ENCODE data around the gene POGK. TPM values are rescaled to one million over a fixed set of nuclear protein-coding genes. Genes with fewer than 3 reads are reported as not detected.

Gene POGK
- total RNA-seq, 1 experiment from 2014 or later, result 47.7 TPM

- Mint-ChIP-seq H3K4me1 (peaks cover 0 to 3% of the 10 kb centered on the region in 2 experiments; a peak in 1 of 4 replicates), H3K27me3 (ENCODE audit: low read depth) (peaks cover 2% of the 10 kb centered on the region; the same call in 1 of the 2 replicates), H3K27ac (no peak overlapping the region), H3K4me3 (no peak overlapping the region), H3K9me3 (no peaks in the 10 kb centered on the region; a peak in 1 of 5 replicates), H3K36me3 (ENCODE audit: insufficient read depth in 1 of 3, low read depth in 3 of 3) (no peaks in the 10 kb centered on the region)
- Histone ChIP-seq H2AK5ac (ENCODE audit: insufficient read length, low read length) (no peak overlapping the region), H3K4me1 (ENCODE audit: insufficient read depth, low read length) (no peaks in the 10 kb centered on the region), H3K23ac (ENCODE audit: insufficient read length, low read depth, low read length) (no peak overlapping the region), H3K27ac (ENCODE audit: insufficient read length, low read depth, low read length) (no peak overlapping the region), H4K5ac (ENCODE audit: insufficient read length, low read depth, low read length) (no peak overlapping the region), H2BK12ac (ENCODE audit: insufficient read length, low read depth, low read length) (no peak overlapping the region), H3K4me2 (ENCODE audit: insufficient read depth, insufficient read length, low read length) (no peak overlapping the region), H2BK120ac (ENCODE audit: low read depth, low read length, poor library complexity, severe bottlenecking) (no peak overlapping the region), H3K23me2 (ENCODE audit: insufficient read length, low read depth, low read length, poor library complexity, severe bottlenecking) (no peaks in the 10 kb centered on the region), H4K8ac (replicated peaks; ENCODE audit: insufficient read length, low read depth, low read length) (no peak overlapping the region), H3K27me3 (ENCODE audit: insufficient read depth, low read length) (no peaks in the 10 kb centered on the region), H3K9ac (ENCODE audit: extremely low read depth, insufficient read length, low read length) (no peak overlapping the region), H3K4ac (ENCODE audit: low read depth, low read length) (no peak overlapping the region), H3T11ph (ENCODE audit: low read length) (no peak overlapping the region), H3K79me1 (ENCODE audit: insufficient read depth, low read depth, low read length, poor library complexity, severe bottlenecking) (no peaks in the 10 kb centered on the region), H4K20me1 (ENCODE audit: control insufficient read depth, insufficient read depth, insufficient read length) (no peaks in the 10 kb centered on the region), H2AFZ (ENCODE audit: low read length) (no peak overlapping the region), H2BK15ac (ENCODE audit: low read depth, low read length) (no peak overlapping the region), H3K18ac (ENCODE audit: insufficient read length, low read depth, low read length) (no peak overlapping the region), H4K91ac (ENCODE audit: insufficient read length, low read depth, low read length) (no peak overlapping the region), H2BK5ac (ENCODE audit: insufficient read length, low read length) (no peak overlapping the region), H3K79me2 (ENCODE audit: insufficient read depth, low read length) (no peaks in the 10 kb centered on the region), H3K9me3 (ENCODE audit: control insufficient read depth, low read depth, low read length) (no peaks in the 10 kb centered on the region), H3K56ac (ENCODE audit: insufficient read length, low read depth, low read length) (no peak overlapping the region), H2BK20ac (ENCODE audit: low read depth, low read length, poor library complexity, severe bottlenecking) (no peak overlapping the region), H3K14ac (ENCODE audit: insufficient read depth, low read length) (no peak overlapping the region)
- no peak for TF ChIP-seq CTCF (conservative IDR thresholded peaks at IDR 0.05)
- no peak for DNase-seq
- no CpG with 5 or more reads among the region's 2 CpGs for WGBS (ENCODE audit: extremely low coverage, insufficient read length, low lambda C conversion rate)
These were observed 27.6 kb upstream of the POGK start for GRCh38 chr1:166811691-166812090.
